ENCODE results near the gene LHX1. TPM values are rescaled to one million over a fixed set of nuclear protein-coding genes. Genes with fewer than 3 reads are reported as not detected.

LHX1 gene
- total and polyA plus RNA-seq, 2 of the 8 experiments (the other 6 are each of a cell fraction or from before 2014, with no cell fraction given): 0.26 to 0.93 TPM

GRCh38 chr17:36977066-36977465 lies 39.8 kb downstream of the LHX1 start (continued):
- TF ChIP-seq CTCF (IDR thresholded peaks at IDR 0.05; ENCODE audit: control extremely low read depth in 1 of 3, insufficient read depth in 1 of 3, low read depth in 1 of 3, low read length in 3 of 3) (no peak), TAF1 (IDR thresholded peaks at IDR 0.05; ENCODE audit: low read depth, low read length) (no peak), POLR2AphosphoS5 (IDR thresholded peaks at IDR 0.05; ENCODE audit: low read depth, low read length) (no peak)

Data from H1 (cell line).